Measurements from ENCODE around the gene MFRP.
A peak's percentile ranks its signal among the peaks of the same experiment; 100 is the strongest.

MFRP gene

DNA sequence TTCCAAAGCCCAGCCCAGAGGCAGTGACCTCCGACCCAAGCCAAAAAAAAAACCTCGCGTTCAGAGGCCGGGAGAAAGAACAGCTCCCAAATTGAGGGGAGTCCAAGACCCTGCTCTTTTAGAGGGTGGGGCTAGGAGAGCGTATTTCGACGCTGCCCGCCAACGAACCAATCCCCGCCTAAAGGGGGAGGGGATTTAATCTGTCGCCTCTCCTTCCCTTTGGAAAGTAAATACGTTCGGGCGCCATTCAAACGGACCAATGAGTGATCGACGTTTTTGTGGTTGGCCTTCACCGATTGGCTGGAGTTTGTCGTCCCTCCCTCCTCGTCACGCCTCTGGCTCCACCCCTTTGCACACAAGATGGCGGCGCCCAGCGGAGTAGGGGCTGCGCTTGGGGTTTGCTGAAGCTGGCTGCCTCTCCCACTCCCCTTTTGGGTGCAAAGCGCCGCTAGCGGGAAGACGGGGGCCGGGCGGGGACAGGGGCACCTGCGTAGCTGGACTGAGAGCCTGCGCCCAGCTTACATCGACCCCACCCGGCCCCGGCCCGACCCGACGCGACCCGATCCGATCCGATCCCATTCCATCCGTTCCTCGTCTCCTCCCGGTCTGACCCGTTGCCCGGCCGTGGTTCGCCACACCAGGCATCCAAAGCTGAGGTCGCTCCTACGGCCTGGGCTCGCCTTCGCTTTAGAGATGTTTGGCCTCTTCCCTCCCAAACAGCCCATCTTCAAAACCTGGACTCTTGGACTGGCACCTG lies 12.2 kb downstream of the MFRP start, which contains the start of gene RNF26 (continued):
- TF ChIP-seq ZNF677 (tag by site-specific recombination; IDR thresholded peaks at IDR 0.05) (no peak), ZNF629 (tag by site-specific recombination; IDR thresholded peaks at IDR 0.05) (peak; percentile 46; the same call in 1 of the 2 replicates), ZNF335 (tag by site-specific recombination; conservative IDR thresholded peaks at IDR 0.05) (peak; percentile 51; the same call in 1 of the 2 replicates)

DNA sequence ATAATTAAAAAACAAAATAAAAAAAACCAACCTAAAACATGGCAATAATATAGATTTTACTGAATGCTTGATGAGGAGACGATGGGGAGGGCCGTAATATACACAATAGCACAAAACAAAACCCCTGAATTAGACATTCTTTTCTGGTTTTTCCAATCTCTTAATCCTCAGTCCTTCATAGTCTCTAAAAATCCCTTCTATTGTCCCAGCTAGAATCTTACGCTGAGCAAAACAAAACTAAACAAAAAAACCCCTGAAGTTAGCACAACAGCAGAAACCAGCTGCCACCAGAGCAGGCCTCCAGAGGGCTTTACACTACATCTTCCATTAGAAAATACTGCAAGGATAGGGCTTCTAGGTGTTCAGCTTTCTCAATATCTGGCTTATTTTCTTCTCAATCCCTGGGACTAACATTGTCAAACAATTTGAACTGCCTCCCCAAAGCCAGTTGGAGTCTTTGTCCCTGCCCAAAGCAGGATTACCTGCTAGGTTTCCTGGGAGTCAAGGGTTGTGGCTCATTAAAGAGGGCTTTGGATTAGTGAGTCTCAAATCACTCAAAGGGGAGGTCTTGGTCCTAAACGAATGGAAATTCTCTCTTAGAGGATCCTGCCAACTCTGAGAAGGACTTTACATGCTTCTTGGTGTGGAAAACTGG lies 14.3 kb downstream of the MFRP start:
- POLR2A ChIA-PET, result no interaction called here
- CTCF ChIA-PET, result interaction anchor here (0.7 to 5.6 kb wide), 6 partner anchors 10 to 880 kb away, joined by 3 to 56 read pairs (median 4); no protein-coding TSS in a partner anchor

DNA sequence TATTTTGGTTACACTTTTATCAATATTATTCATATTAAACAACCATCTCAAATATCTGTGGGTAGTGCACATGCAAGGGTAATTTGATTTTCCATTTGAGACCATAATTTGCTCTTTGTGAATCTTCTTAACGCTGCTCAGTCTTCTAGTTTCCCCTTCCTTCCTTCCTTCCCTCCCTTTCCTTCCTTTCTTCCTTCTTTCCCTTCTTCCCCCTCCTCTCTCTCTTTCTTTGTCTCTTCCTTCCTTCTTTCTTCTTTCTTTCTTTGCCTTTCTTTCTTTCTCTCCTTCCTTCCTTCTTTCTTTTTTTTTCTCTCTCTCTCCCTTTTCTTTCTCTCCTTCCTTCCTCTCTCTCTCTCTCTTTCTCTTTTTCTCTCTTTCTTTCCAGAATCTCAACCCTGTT lies 16.3 kb downstream of the MFRP start:
- no peak overlapping the region for H3K27ac ChIP-seq (ENCODE audit: extremely low read depth, low read depth, low read length)
- H3K4me1 ChIP-seq (ENCODE audit: control insufficient read depth, insufficient read depth, low read length), result no peaks in the 10 kb centered on the region
- TF ChIP-seq ZNF529 (tag by site-specific recombination; IDR thresholded peaks at IDR 0.05; ENCODE audit: insufficient replicate concordance) (no peak), ZNF366 (tag by site-specific recombination; conservative IDR thresholded peaks at IDR 0.05) (peak; percentile 86), ZNF174 (tag by site-specific recombination; IDR thresholded peaks at IDR 0.05) (no peak), ZBTB8A (tag by site-specific recombination; IDR thresholded peaks at IDR 0.05) (no peak), ZNF776 (tag by site-specific recombination; IDR thresholded peaks at IDR 0.05; ENCODE audit: borderline replicate concordance) (no peak), KLF8 (tag by site-specific recombination; IDR thresholded peaks at IDR 0.05) (no peak)
- TF ChIP-seq, protein P1, sequence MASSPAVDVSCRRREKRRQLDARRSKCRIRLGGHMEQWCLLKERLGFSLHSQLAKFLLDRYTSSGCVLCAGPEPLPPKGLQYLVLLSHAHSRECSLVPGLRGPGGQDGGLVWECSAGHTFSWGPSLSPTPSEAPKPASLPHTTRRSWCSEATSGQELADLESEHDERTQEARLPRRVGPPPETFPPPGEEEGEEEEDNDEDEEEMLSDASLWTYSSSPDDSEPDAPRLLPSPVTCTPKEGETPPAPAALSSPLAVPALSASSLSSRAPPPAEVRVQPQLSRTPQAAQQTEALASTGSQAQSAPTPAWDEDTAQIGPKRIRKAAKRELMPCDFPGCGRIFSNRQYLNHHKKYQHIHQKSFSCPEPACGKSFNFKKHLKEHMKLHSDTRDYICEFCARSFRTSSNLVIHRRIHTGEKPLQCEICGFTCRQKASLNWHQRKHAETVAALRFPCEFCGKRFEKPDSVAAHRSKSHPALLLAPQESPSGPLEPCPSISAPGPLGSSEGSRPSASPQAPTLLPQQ (tag by site-specific recombination; IDR thresholded peaks at IDR 0.05), result no peak
- TF ChIP-seq, protein P2, sequence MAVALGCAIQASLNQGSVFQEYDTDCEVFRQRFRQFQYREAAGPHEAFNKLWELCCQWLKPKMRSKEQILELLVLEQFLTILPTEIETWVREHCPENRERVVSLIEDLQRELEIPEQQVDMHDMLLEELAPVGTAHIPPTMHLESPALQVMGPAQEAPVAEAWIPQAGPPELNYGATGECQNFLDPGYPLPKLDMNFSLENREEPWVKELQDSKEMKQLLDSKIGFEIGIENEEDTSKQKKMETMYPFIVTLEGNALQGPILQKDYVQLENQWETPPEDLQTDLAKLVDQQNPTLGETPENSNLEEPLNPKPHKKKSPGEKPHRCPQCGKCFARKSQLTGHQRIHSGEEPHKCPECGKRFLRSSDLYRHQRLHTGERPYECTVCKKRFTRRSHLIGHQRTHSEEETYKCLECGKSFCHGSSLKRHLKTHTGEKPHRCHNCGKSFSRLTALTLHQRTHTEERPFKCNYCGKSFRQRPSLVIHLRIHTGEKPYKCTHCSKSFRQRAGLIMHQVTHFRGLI (tag by site-specific recombination; IDR thresholded peaks at IDR 0.05), result no peak
- POLR2A ChIA-PET, result no interaction called here
- H3K9me3 ChIP-seq (ENCODE audit: control insufficient read depth, insufficient read depth, low read depth, low read length), result no peaks in the 10 kb centered on the region
- no peak overlapping the region for H3K4me3 ChIP-seq (ENCODE audit: low read depth, low read length)
- CTCF ChIA-PET, result no interaction called here
- no peaks in the 10 kb centered on the region for H3K36me3 ChIP-seq (ENCODE audit: control insufficient read depth in 2 of 2, insufficient read depth in 1 of 2, low read length in 2 of 2)

More for the DNA sequence above, 14.3 kb downstream of the MFRP start:
- no peak overlapping the region for H3K27ac ChIP-seq (ENCODE audit: extremely low read depth, low read depth, low read length)
- H3K9me3 ChIP-seq (ENCODE audit: control insufficient read depth, insufficient read depth, low read depth, low read length), result no peaks in the 10 kb centered on the region
- H3K36me3 ChIP-seq (ENCODE audit: control insufficient read depth in 2 of 2, insufficient read depth in 1 of 2, low read length in 2 of 2), result peaks cover 0 to 19% of the 10 kb centered on the region in 2 experiments; a peak in 1 of 3 replicates
- TF ChIP-seq, protein P3, sequence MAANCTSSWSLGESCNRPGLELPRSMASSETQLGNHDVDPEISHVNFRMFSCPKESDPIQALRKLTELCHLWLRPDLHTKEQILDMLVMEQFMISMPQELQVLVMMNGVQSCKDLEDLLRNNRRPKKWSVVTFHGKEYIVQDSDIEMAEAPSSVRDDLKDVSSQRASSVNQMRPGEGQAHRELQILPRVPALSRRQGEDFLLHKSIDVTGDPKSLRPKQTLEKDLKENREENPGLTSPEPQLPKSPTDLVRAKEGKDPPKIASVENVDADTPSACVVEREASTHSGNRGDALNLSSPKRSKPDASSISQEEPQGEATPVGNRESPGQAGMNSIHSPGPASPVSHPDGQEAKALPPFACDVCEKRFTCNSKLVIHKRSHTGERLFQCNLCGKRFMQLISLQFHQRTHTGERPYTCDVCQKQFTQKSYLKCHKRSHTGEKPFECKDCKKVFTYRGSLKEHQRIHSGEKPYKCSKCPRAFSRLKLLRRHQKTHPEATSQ (tag by site-specific recombination; IDR thresholded peaks at IDR 0.05), result no peak
- TF ChIP-seq, protein P4, sequence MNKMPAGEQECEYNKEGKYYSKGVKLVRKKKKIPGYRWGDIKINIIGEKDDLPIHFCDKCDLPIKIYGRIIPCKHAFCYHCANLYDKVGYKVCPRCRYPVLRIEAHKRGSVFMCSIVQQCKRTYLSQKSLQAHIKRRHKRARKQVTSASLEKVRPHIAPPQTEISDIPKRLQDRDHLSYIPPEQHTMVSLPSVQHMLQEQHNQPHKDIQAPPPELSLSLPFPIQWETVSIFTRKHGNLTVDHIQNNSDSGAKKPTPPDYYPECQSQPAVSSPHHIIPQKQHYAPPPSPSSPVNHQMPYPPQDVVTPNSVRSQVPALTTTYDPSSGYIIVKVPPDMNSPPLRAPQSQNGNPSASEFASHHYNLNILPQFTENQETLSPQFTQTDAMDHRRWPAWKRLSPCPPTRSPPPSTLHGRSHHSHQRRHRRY (tag by site-specific recombination; IDR thresholded peaks at IDR 0.05), result no peak
- TF ChIP-seq ZNF366 (tag by site-specific recombination; conservative IDR thresholded peaks at IDR 0.05), result no peak
- no peak for TF ChIP-seq ZNF776 (tag by site-specific recombination; IDR thresholded peaks at IDR 0.05; ENCODE audit: borderline replicate concordance)
- no peak overlapping the region for H3K4me3 ChIP-seq (ENCODE audit: low read depth, low read length)
- no peaks in the 10 kb centered on the region for H3K4me1 ChIP-seq (ENCODE audit: control insufficient read depth, insufficient read depth, low read length)

Measured in HEK293 (cell line).